Adipose tissue (tissue), 3 donors: ENCODE results near the gene MRPL2. TPM values are rescaled to one million over a fixed set of nuclear protein-coding genes. Genes with fewer than 3 reads are reported as not detected.
A peak's percentile ranks its signal among the peaks of the same experiment; 100 is the strongest.

Experiments used
- H3K27ac ChIP-seq: one replicate; pipeline ENCODE4 v1.5.1; 2013; ENCODE audit warnings: low read depth, low read length
- WGBS, 3 donors: extraction: QIAGEN DNeasy Blood & Tissue Kit; methylation state at CpG; one replicate each; pipeline ENCODE4 v1.1.7; 2013; 5-methylcytosine and 5-hydroxymethylcytosine counted together
- polyA plus RNA-seq, 3 donors: library from polyadenylated mRNA; stranded (reverse); fragments of 200-250 nt; gene quantifications; one replicate each; pipeline ENCODE4 v1.2.3, GENCODE V29; 2013
- donor health status: healthy with polysubstance abuse.
- donor health status: Bipolar disorder and iron deficiency.
- donor health status: healthy.

The MRPL2 gene
- polyA plus RNA-seq, 3 donors: 43.6 to 77.5 (median 55.8) TPM

- H3K27ac ChIP-seq: no peak overlapping the region
- WGBS, 3 donors: 58 to 74% (median 61%) methylated on average over 4 of the region's 4 CpGs
These were observed 23.6 kb downstream of the MRPL2 start for GRCh38 chr6:43035495-43036194.

- no peak overlapping the region for H3K27ac ChIP-seq
- WGBS, 3 donors: 85 to 92% (median 87%) methylated on average over 2 of the region's 2 CpGs
These were observed 25.1 kb downstream of the MRPL2 start for GRCh38 chr6:43034190-43034525.

GRCh38 chr6:43033496-43034189 is 25.6 kb downstream of the MRPL2 start:
- no peak overlapping the region for H3K27ac ChIP-seq
- 81 to 86% (median 84%) methylated on average over 2 of the region's 2 CpGs for WGBS, 3 donors

- 94 to 96% (median 94%) methylated on average over 4 of the region's 4 CpGs for WGBS, 3 donors
- H3K27ac ChIP-seq: no peak overlapping the region
These were observed 26.9 kb downstream of the MRPL2 start for GRCh38 chr6:43032326-43032725.

GRCh38 chr6:43029120-43029519 is 30.1 kb downstream of the MRPL2 start:
- H3K27ac ChIP-seq: no peak overlapping the region
- 85 to 90% (median 85%) methylated on average over 9 of the region's 9 CpGs for WGBS, 3 donors

GRCh38 chr6:43026365-43026764 is 32.9 kb downstream of the MRPL2 start:
- no peak overlapping the region for H3K27ac ChIP-seq
- WGBS, 3 donors: 89 to 95% (median 91%) methylated on average over 5 of the region's 5 CpGs

GRCh38 chr6:43024436-43024835 is 34.8 kb downstream of the MRPL2 start:
- WGBS, 3 donors: 79 to 87% (median 86%) methylated on average over 2 of the region's 2 CpGs
- no peak overlapping the region for H3K27ac ChIP-seq

- 1% methylated on average over 54 to 56 of the region's 56 CpGs for WGBS, 3 donors
- peak within 1 kb of the TSS; percentile 48 for H3K27ac ChIP-seq
These were observed 37.8 kb downstream of the MRPL2 start, which contains the start of gene RRP36 for GRCh38 chr6:43021270-43022047. TSS of gene RRP36 (plus strand) at chr6:43021623. CDS start at chr6:43021655, 32 bp downstream.

GRCh38 chr6:43020847-43021246 is 38.4 kb downstream of the MRPL2 start:
- H3K27ac ChIP-seq: no peak overlapping the region
- WGBS, 3 donors: 53 to 57% (median 56%) methylated on average over 5 of the region's 5 CpGs

- H3K27ac ChIP-seq: no peak overlapping the region
- WGBS, 3 donors: 94 to 99% (median 96%) methylated on average over 3 of the region's 3 CpGs
These were observed 39.1 kb downstream of the MRPL2 start for GRCh38 chr6:43020052-43020705.

GRCh38 chr6:43019152-43019551 is 40.1 kb downstream of the MRPL2 start:
- H3K27ac ChIP-seq: no peak overlapping the region
- WGBS, 3 donors: 83 to 98% (median 96%) methylated on average over 2 of the region's 2 CpGs

- H3K27ac ChIP-seq: no peak overlapping the region
- 86 to 88% (median 87%) methylated on average over 12 of the region's 12 CpGs for whole genome bisulfite sequencing, 3 donors
These were observed 42.3 kb downstream of the MRPL2 start for GRCh38 chr6:43016943-43017334.

GRCh38 chr6:43016176-43016942 is 42.9 kb downstream of the MRPL2 start:
- H3K27ac ChIP-seq: no peak overlapping the region
- WGBS, 3 donors: 66 to 78% (median 74%) methylated on average over 7 of the region's 7 CpGs

GRCh38 chr6:43014434-43014909 is 44.8 kb downstream of the MRPL2 start:
- 0% methylated on average over 7 of the region's 7 CpGs for WGBS, 3 donors

GRCh38 chr6:43013843-43014433 is 45.3 kb downstream of the MRPL2 start, which contains the start of the genes KLHDC3 and MEA1:
TSS of gene KLHDC3 (plus strand) at chr6:43014249. CDS start at chr6:43017193, 2,944 bp downstream.
TSS of gene MEA1 (minus strand) at chr6:43013946. CDS start at chr6:43013813, 133 bp downstream.
- WGBS, 3 donors: 0 to 1% (median 1%) methylated on average over 51 of the region's 51 CpGs
- no peak within 1 kb of the TSS for H3K27ac ChIP-seq

More at GRCh38 chr6:43014434-43014909, 44.8 kb downstream of the MRPL2 start:
- H3K27ac ChIP-seq: no peak overlapping the region

GRCh38 chr6:43013097-43013842 is 46.0 kb downstream of the MRPL2 start:
- no peak overlapping the region for H3K27ac ChIP-seq
- WGBS, 3 donors: 2 to 4% (median 4%) methylated on average over 25 of the region's 25 CpGs

- no peak overlapping the region for H3K27ac ChIP-seq
- 76 to 83% (median 82%) methylated on average over 6 of the region's 6 CpGs for WGBS, 3 donors
These were observed 46.9 kb downstream of the MRPL2 start for GRCh38 chr6:43012364-43012763.
